Dendritic cell treated with granulocyte-macrophage colony-stimulating factor and Interleukin-4, amounts not matched to agents 40 ng/mL and 50 ng/mL, for 4 days (primary cell): ENCODE data around the gene PTOV1.
A peak's percentile ranks its signal among the peaks of the same experiment; 100 is the strongest.
"Not testable (repeated sequence)": the region's sequence is repeated elsewhere in the genome, so short reads cannot be mapped to it uniquely, and the experiment has no call there.

Source experiments
- H3K27ac Mint-ChIP-seq: one replicate; pipeline ENCODE4 v1.8.0; 2022; ENCODE audit warnings: mild to moderate bottlenecking, mixed read lengths
- H3K27me3 Mint-ChIP-seq: one replicate; pipeline ENCODE4 v1.8.0; 2022; ENCODE audit warnings: mild to moderate bottlenecking, mixed read lengths
- H3K36me3 Mint-ChIP-seq: one replicate; pipeline ENCODE4 v1.8.0; 2022; ENCODE audit warnings: low read depth, mixed read lengths
- H3K4me1 Mint-ChIP-seq: one replicate; pipeline ENCODE4 v1.8.0; 2022; ENCODE audit warnings: low read depth, mixed read lengths
- H3K4me3 Mint-ChIP-seq: one replicate; pipeline ENCODE4 v1.8.0; 2022; ENCODE audit warnings: mild to moderate bottlenecking, moderate library complexity, mixed read lengths
- H3K9me3 Mint-ChIP-seq: one replicate; pipeline ENCODE4 v1.8.0; 2022; ENCODE audit warnings: mixed read lengths
- intact Hi-C: fragments of 100-400 bp; cut with micrococcal nuclease; formaldehyde crosslinking; loops from one replicate; pipeline ENCODE4 v1.15.0; 2022

PTOV1 gene

DNA sequence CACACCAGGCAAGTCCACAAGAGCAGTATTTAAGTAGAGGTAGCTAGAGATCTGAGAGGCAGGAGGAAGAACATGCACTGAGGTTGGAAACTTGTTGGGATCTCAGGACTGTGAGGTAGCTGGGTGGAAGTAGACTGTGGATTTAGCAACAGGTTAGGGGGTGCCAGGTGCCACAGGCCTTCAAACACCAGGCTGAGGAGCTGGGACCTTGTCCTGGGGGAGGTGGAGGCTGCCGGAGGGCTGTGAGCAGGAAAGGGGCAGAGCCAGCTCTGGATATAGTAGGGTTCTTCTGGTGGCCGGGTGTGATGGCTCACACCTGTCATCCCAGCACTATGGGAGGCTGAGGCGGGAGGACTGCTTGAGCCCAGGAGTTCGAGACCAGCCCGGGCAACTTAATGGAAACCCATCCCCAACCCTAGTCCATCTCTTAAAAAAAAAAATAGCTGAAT lies 41.0 kb upstream of the PTOV1 start:
- intact Hi-C loops: no loop called here
- Mint-ChIP-seq H3K4me1 (peaks cover 73% of the 10 kb centered on the region), H3K4me3 (peak overlapping the region; percentile 94), H3K36me3 (peaks cover 52% of the 10 kb centered on the region), H3K27ac (peak overlapping the region; percentile 89), H3K27me3 (peaks cover 3% of the 10 kb centered on the region), H3K9me3 (no peaks in the 10 kb centered on the region)

DNA sequence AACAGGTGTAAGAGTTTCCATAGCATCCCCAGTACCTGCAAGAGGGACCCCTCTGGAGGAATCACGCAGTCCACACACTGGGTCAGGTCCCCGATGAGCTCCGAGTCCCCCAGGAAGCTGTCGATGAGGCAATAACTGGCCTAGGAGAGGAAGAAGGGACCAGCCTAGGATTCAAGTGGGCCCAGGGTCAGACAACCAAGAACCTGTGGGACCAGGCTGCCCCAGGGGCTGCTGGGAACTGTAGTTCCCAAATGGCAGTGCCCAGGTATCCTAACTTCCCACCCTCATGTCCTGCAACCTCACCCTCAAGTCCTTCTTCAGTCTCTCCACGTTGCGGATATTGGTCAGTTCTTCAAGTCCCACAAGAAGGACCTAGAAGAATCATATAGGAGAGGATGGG lies 39.6 kb upstream of the PTOV1 start:
- intact Hi-C loops: no loop called here
- Mint-ChIP-seq H3K27me3 (peaks cover 3% of the 10 kb centered on the region), H3K9me3 (no peaks in the 10 kb centered on the region), H3K4me1 (peaks cover 69% of the 10 kb centered on the region), H3K36me3 (peaks cover 38% of the 10 kb centered on the region), H3K27ac (peak overlapping the region; percentile 95), H3K4me3 (no peak overlapping the region)

DNA sequence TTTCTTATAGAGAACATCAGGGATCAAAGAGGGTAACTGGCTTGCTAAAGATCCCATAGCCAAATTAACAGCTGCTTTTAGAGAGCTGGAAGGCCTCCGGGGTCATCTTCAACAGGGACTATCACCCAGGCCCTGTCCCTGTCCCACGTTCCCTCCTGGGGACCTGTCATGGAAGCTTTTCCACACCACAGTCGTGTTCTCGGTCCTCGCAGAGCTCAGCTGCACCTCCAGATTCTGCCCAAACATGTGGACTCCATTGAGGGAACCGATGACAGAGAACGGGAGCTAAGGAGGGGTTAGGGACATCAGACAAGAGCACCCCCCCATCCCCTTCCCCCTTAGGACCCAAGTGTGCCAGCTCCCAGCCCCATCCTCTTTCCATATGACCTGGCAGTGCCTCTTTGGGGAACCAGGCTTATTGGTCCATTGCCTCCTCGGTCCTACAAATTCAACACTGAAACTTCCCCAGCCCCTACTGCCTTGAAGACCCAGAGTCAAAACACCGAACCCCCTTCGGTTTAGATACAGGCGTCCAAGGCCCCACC lies 38.4 kb upstream of the PTOV1 start:
- Mint-ChIP-seq H3K4me1 (peaks cover 64% of the 10 kb centered on the region), H3K27me3 (peaks cover 3% of the 10 kb centered on the region), H3K36me3 (peaks cover 30% of the 10 kb centered on the region), H3K27ac (peak overlapping the region; percentile 95), H3K9me3 (no peaks in the 10 kb centered on the region), H3K4me3 (peak overlapping the region; percentile 84)
- intact Hi-C loops: loop anchor here (2.0 kb wide), 2 partner anchors 64 to 172 kb away; partner anchors contain the start of genes AKT1S1, RRAS and TBC1D17

GRCh38 chr19:49812997-49813861 lies 37.7 kb upstream of the PTOV1 start, which contains the start of gene FUZ:
FUZ (minus strand) TSS chr19:49813292; CDS start chr19:49813106, 186 bp downstream.
- H3K27me3 Mint-ChIP-seq: peaks cover 3% of the 10 kb centered on the region
- H3K4me1 Mint-ChIP-seq: peaks cover 57% of the 10 kb centered on the region
- H3K4me3 Mint-ChIP-seq: peak within 1 kb of the TSS; percentile 84
- intact Hi-C loops: loop anchor here (1.0 to 2.0 kb wide), 4 partner anchors 37 to 172 kb away; partner anchors contain the start of genes AKT1S1, RRAS and TBC1D17
- H3K9me3 Mint-ChIP-seq: no peaks in the 10 kb centered on the region
- peaks cover 30% of the 10 kb centered on the region for H3K36me3 Mint-ChIP-seq
- H3K27ac Mint-ChIP-seq: peak within 1 kb of the TSS; percentile 95

- intact Hi-C loops: no loop called here
Measured at GRCh38 chr19:49814010-49814409, 36.9 kb upstream of the PTOV1 start.

GRCh38 chr19:49816590-49816989 lies 34.4 kb upstream of the PTOV1 start:
- Mint-ChIP-seq H3K4me3 (no peak overlapping the region), H3K4me1 (peaks cover 47% of the 10 kb centered on the region), H3K36me3 (peaks cover 46% of the 10 kb centered on the region), H3K9me3 (no peaks in the 10 kb centered on the region), H3K27ac (no peak overlapping the region), H3K27me3 (no peaks in the 10 kb centered on the region)
- intact Hi-C loops: loop anchor here (5.0 kb wide), 1 partner anchor 51 kb away; the partner anchor contains the start of gene PNKP

More at GRCh38 chr19:49814010-49814409, 36.9 kb upstream of the PTOV1 start:
- Mint-ChIP-seq H3K27me3 (peaks cover 3% of the 10 kb centered on the region), H3K9me3 (no peaks in the 10 kb centered on the region), H3K36me3 (peaks cover 30% of the 10 kb centered on the region), H3K4me1 (peaks cover 55% of the 10 kb centered on the region), H3K27ac (peak overlapping the region; percentile 95), H3K4me3 (peak overlapping the region; percentile 39)

DNA sequence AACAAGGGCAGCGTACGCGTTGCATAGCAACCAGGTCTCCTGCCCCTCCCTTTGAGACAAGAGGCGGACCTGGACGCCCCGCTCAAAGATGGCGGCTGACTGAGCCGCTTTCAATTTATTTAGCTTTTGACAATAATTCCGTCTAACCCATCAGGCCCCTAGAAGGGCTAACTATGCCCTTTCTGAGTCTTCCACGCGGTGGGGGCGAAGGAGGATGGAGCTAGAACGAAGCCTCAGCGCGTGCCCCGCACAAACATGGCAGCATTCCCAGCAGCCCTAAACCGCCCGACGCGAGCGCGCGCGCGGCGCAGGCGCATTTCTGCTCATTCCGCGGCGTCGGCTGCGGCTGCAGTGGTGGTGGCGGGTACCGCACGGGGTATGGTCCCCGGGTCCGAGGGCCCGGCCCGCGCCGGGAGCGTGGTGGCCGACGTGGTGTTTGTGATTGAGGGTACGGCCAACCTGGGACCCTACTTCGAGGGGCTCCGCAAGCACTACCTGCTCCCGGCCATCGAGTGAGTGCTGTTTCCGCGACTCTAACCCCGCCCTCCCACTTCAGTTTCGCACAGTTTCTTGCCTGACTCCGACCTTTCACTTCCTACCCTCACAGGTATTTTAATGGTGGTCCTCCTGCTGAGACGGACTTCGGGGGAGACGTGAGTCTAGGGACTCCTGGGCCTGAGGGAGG lies 32.9 kb upstream of the PTOV1 start, which contains the start of gene MED25:
MED25 (plus strand) TSS at position 326 of the 685 bp plus-strand sequence; CDS start at position 379, 53 bp downstream.
- Mint-ChIP-seq H3K27me3 (no peaks in the 10 kb centered on the region), H3K4me1 (peaks cover 34% of the 10 kb centered on the region), H3K27ac (peak within 1 kb of the TSS; percentile 98), H3K36me3 (peaks cover 53% of the 10 kb centered on the region), H3K9me3 (no peaks in the 10 kb centered on the region), H3K4me3 (peak within 1 kb of the TSS; percentile 99)
- intact Hi-C loops: loop anchor here (5.0 kb wide), 1 partner anchor 49 kb away; the partner anchor contains the start of gene PNKP

DNA sequence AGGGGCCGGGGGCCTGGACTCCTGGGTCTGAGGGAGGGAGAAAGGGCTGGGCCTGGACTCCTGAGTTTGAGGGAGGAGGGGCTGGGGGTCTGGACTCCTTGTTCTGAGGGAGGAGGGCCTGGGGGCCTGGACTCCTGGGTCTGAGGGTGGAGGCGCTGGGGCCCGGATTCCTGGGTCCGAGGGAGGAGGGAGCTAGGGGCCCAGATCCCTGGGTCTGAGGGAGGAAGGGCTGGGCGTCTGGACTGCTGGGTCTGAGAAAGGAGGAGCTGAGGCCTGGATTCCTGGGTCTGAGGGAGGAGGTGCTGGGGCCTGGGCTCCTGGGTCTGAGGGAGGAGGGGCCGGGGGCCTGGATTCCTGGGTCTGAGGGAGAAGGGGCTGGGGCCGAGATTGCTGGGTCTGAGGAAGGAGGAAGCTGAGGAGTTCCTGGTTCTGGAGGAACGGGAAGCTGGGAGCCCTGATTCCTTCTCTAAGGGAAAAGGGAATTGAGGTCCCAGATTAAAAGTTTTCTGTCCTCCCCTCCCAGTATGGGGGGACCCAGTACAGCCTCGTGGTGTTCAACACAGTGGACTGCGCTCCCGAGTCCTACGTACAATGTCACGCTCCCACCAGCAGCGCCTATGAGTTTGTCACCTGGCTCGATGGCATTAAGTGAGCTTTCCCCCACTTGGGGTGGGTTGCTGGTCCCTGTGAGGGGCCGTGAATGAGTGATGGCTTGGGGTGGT lies 32.1 kb upstream of the PTOV1 start:
- peaks cover 39% of the 10 kb centered on the region for H3K4me1 Mint-ChIP-seq
- peak overlapping the region; percentile 99 for H3K4me3 Mint-ChIP-seq
- H3K9me3 Mint-ChIP-seq: no peaks in the 10 kb centered on the region
- intact Hi-C loops: loop anchor here (5.0 kb wide), 1 partner anchor 48 kb away; the partner anchor contains the start of gene PNKP
- no peaks in the 10 kb centered on the region for H3K27me3 Mint-ChIP-seq
- peak overlapping the region; percentile 98 for H3K27ac Mint-ChIP-seq
- peaks cover 59% of the 10 kb centered on the region for H3K36me3 Mint-ChIP-seq

DNA sequence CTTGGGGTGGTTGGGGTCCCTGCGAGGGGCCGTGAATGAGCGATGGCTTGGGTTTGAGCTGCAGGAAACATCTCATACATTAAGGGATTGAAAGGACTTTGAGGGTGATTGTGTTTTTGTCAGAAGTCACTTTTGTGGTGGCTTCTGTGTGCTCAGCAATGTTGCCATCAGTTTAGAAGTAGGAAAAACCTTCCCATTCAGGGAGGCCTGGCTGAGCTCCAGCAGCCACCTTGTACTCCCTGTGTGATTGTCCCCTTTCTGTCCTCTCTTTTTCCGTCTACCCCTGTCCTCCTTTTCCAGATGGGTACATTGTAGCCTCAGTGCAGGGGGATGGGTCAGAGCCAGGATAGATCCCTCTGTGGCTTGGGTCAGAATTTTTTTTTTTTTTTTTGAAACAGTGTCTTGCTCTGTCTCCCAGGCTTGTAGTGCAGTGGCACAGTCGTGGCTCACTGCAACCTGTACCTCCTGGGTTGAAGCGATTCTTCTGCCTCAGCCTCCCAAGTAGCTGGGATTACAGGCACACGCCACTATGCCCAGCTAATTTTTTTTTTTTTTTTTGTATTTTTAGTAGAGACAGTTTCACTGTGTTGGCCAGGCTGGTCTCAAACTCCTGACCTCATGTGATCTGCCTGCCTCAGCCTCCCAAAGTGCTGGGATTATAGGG lies 31.4 kb upstream of the PTOV1 start:
- intact Hi-C loops: loop anchor here (5.0 kb wide), 1 partner anchor 48 kb away; the partner anchor contains the start of gene PNKP
- Mint-ChIP-seq H3K4me3 (peak overlapping the region; percentile 99), H3K4me1 (peaks cover 38% of the 10 kb centered on the region), H3K36me3 (peaks cover 67% of the 10 kb centered on the region), H3K27ac (peak overlapping the region; percentile 98)
- H3K9me3 Mint-ChIP-seq, H3K27me3 Mint-ChIP-seq: not testable (repeated sequence)

GRCh38 chr19:49820125-49820524 lies 30.8 kb upstream of the PTOV1 start:
- Mint-ChIP-seq H3K27me3 (no peaks in the 10 kb centered on the region), H3K9me3 (no peaks in the 10 kb centered on the region), H3K27ac (no peak overlapping the region), H3K4me1 (peaks cover 36% of the 10 kb centered on the region), H3K4me3 (no peak overlapping the region), H3K36me3 (peaks cover 72% of the 10 kb centered on the region)
- intact Hi-C loops: no loop called here

DNA sequence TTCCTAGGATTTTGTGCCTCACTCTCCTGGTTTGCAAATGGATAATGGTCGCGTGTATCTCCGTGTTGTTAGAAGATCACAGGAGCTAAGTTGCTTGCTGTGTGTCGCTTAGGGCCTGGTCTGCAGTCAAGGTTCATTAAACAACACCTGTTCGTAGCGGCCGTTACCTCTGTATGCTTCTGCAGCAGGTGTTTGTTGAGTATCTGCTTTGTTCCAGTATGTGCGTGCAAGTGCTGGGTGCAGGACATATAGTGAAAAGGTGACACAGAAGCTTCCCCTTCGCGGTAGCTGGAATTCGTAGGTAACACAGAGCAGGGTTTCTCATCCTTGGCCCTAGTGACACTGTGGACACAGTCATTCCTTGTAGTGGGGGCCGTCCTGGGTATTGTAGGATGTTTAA lies 27.5 kb upstream of the PTOV1 start:
- Mint-ChIP-seq H3K4me3 (no peak overlapping the region), H3K36me3 (peaks cover 93% of the 10 kb centered on the region), H3K4me1 (peaks cover 30% of the 10 kb centered on the region), H3K9me3 (no peaks in the 10 kb centered on the region), H3K27ac (no peak overlapping the region), H3K27me3 (no peaks in the 10 kb centered on the region)
- intact Hi-C loops: no loop called here

DNA sequence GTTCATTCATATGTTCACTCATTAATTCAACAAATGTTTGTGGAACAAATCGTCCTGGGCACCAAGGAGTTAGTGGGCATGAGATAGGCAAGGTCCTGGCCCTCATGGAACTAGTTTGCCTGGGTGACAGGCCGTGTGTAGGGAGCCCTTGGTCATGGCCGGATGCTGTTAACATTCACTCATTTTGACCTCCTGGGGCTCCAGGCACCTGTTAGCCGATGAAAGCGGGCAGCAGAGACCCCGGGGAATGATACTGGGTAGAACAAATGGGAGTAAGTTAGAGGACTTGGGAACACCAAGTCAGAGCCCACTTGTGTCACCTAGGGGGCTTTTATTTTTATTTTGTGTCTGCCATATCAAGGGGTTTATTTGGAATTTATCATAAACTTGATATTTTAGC lies 26.3 kb upstream of the PTOV1 start:
- intact Hi-C loops: no loop called here
- Mint-ChIP-seq H3K27ac (no peak overlapping the region), H3K4me3 (no peak overlapping the region), H3K4me1 (peaks cover 19% of the 10 kb centered on the region), H3K36me3 (peaks cover 93% of the 10 kb centered on the region), H3K9me3 (no peaks in the 10 kb centered on the region), H3K27me3 (no peaks in the 10 kb centered on the region)

DNA sequence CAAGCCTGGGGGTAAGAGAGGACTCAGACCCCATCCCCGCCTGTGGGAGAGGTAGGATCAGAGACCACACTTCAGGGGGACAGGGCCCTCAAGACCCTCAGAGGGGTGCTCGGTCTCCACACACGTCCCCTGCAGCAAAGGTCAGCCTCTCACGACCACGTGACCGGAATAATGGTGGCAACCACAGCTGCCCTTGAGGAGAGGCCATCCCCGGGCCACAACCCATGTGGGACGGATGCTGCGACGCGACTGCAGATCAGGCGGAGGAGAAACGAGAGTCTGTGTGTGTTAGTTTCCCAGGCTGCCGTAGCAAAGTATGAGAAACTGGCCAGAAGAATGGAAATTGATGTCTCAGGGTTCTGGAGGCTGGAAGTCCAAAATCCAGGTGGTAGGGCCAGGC lies 23.9 kb upstream of the PTOV1 start:
- H3K27ac Mint-ChIP-seq: no peak overlapping the region
- no peak overlapping the region for H3K4me3 Mint-ChIP-seq
- peaks cover 33% of the 10 kb centered on the region for H3K4me1 Mint-ChIP-seq
- peaks cover 100% of the 10 kb centered on the region for H3K36me3 Mint-ChIP-seq
- intact Hi-C loops: no loop called here
- H3K9me3 Mint-ChIP-seq: no peaks in the 10 kb centered on the region
- H3K27me3 Mint-ChIP-seq: no peaks in the 10 kb centered on the region
